WI38 (cell line): Measurements from ENCODE around the gene GPR15LG.
"Not testable (repeated sequence)": the region's sequence is repeated elsewhere in the genome, so short reads cannot be mapped to it uniquely, and the experiment has no call there.

Experiments used
- H3K4me3 ChIP-seq: 2 replicates; pipeline ENCODE4 v1.5.1; 2011; ENCODE audit warnings: low read depth, mild to moderate bottlenecking, control low read depth, low read length
- CTCF ChIP-seq: IDR thresholded peaks from 2 replicates; pipeline ENCODE4 v1.5.1; 2012; ENCODE audit warnings: low read depth, mild to moderate bottlenecking, control low read depth, low read length

The GPR15LG gene

GRCh38 chr10:84166620-84167288 is 6.8 kb upstream of the GPR15LG start:
- no peak for TF ChIP-seq CTCF
- H3K4me3 ChIP-seq = no peak overlapping the region

GRCh38 chr10:84167289-84167653 is 6.3 kb upstream of the GPR15LG start:
- H3K4me3 ChIP-seq = not testable (repeated sequence)

- not testable (repeated sequence) for H3K4me3 ChIP-seq
These were observed 5.2 kb upstream of the GPR15LG start for GRCh38 chr10:84168382-84168781.

GRCh38 chr10:84171237-84171636 is 2.4 kb upstream of the GPR15LG start:
- H3K4me3 ChIP-seq = not testable (repeated sequence)

GRCh38 chr10:84171700-84172466 is 1.7 kb upstream of the GPR15LG start:
- H3K4me3 ChIP-seq = not testable (repeated sequence)

GRCh38 chr10:84172467-84173356 is 889 bp upstream of the GPR15LG start:
- no peak for TF ChIP-seq CTCF
- no peak overlapping the region for H3K4me3 ChIP-seq

GRCh38 chr10:84175436-84175835 is 1.8 kb downstream of the GPR15LG start:
- TF ChIP-seq CTCF = no peak
- H3K4me3 ChIP-seq = no peak overlapping the region

GRCh38 chr10:84176351-84176750 is 2.8 kb downstream of the GPR15LG start:
- H3K4me3 ChIP-seq = no peak overlapping the region
- TF ChIP-seq CTCF = no peak

- H3K4me3 ChIP-seq = no peak overlapping the region
- no peak for TF ChIP-seq CTCF
These were observed 3.4 kb downstream of the GPR15LG start for GRCh38 chr10:84176836-84177474.
